WTC11 (cell line): Measurements from ENCODE around the gene MLLT1. TPM values are rescaled to one million over a fixed set of nuclear protein-coding genes. Genes with fewer than 3 reads are reported as not detected.

ENCODE experiments used
- ATAC-seq: fragments of 200-7000 bp; cut with Tn5 transposase; 2 replicates; pipeline ENCODE4 v1.10.0; 2021; ENCODE audit warnings: mild to moderate bottlenecking, moderate library complexity
- CTCF ChIA-PET: fragments of 300-600 bp; sonication (Branson Sonifier 250); formaldehyde crosslinking; loops from one replicate; lab custom pipeline; 2021; ENCODE audit warnings: antibody characterized with exemption; lab: Charles Lee
- POLR2A ChIA-PET: fragments of 350-600 bp; sonication (Branson Sonifier 250); formaldehyde crosslinking; loops from one replicate; lab custom pipeline; 2021; ENCODE audit warnings: antibody characterized with exemption; lab: Charles Lee
- DNase-seq: peaks from one replicate; pipeline ENCODE4 v3.0.0; 2021; ENCODE audit warnings: low spot score
- H3K27ac Mint-ChIP-seq: 2 replicates; pipeline ENCODE4 v1.8.0; 2021; ENCODE audit warnings: mixed read lengths
- H3K27me3 Mint-ChIP-seq: 2 replicates; pipeline ENCODE4 v1.8.0; 2021; ENCODE audit warnings: low read depth, mild to moderate bottlenecking, moderate library complexity, mixed read lengths
- H3K36me3 Mint-ChIP-seq: 2 replicates; pipeline ENCODE4 v1.8.0; 2021; ENCODE audit warnings: mixed read lengths
- H3K4me1 Mint-ChIP-seq: 2 replicates; pipeline ENCODE4 v1.8.0; 2022; ENCODE audit warnings: mixed read lengths
- H3K4me3 Mint-ChIP-seq: 2 replicates; pipeline ENCODE4 v1.8.0; 2021; ENCODE audit warnings: mild to moderate bottlenecking, moderate library complexity, mixed read lengths
- H3K9me3 Mint-ChIP-seq: 2 replicates; pipeline ENCODE4 v1.8.0; 2021; ENCODE audit warnings: mixed read lengths
- ATF1 ChIP-seq: sonication (generic); formaldehyde crosslinking; IDR thresholded peaks from 2 replicates; pipeline ENCODE4 v1.8.1; 2023; ENCODE audit warnings: mild to moderate bottlenecking, moderate library complexity, missing genetic modification reagents
- CBFB ChIP-seq: sonication (generic); formaldehyde crosslinking; IDR thresholded peaks from 2 replicates; pipeline ENCODE4 v1.8.1; 2022; ENCODE audit warnings: mild to moderate bottlenecking, low read depth, missing genetic modification reagents
- CREM ChIP-seq: sonication (generic); formaldehyde crosslinking; IDR thresholded peaks from 2 replicates; pipeline ENCODE4 v1.8.1; 2022; ENCODE audit warnings: mild to moderate bottlenecking, missing genetic modification reagents, moderate library complexity
- E2F4 ChIP-seq: sonication (generic); formaldehyde crosslinking; IDR thresholded peaks from 2 replicates; pipeline ENCODE4 v1.8.1; 2022; ENCODE audit warnings: low read depth, mild to moderate bottlenecking, moderate library complexity, missing genetic modification reagents, borderline replicate concordance
- ELF4 ChIP-seq: sonication (generic); formaldehyde crosslinking; IDR thresholded peaks from 2 replicates; pipeline ENCODE4 v1.8.1; 2022; ENCODE audit warnings: low read depth, mild to moderate bottlenecking, moderate library complexity, missing genetic modification reagents
- ETV6 ChIP-seq: sonication (generic); formaldehyde crosslinking; IDR thresholded peaks from 2 replicates; pipeline ENCODE4 v1.8.1; 2022; ENCODE audit warnings: mild to moderate bottlenecking, missing genetic modification reagents
- GABPB1 ChIP-seq: sonication (generic); formaldehyde crosslinking; IDR thresholded peaks from 2 replicates; pipeline ENCODE4 v1.8.1; 2023; ENCODE audit warnings: mild to moderate bottlenecking, missing genetic modification reagents
- MXD4 ChIP-seq: fragments of 250-450 bp; sonication (Bioruptor Pico); IDR thresholded peaks from 2 replicates; pipeline ENCODE4 v1.8.0; 2021; ENCODE audit warnings: mild to moderate bottlenecking, moderate library complexity, borderline replicate concordance
- PRDM15 ChIP-seq: sonication (generic); formaldehyde crosslinking; IDR thresholded peaks from 2 replicates; pipeline ENCODE4 v1.8.0; 2022; ENCODE audit warnings: missing genetic modification reagents
- SMAD4 ChIP-seq: sonication (generic); formaldehyde crosslinking; IDR thresholded peaks from 2 replicates; pipeline ENCODE4 v1.8.0; 2022; ENCODE audit warnings: mild to moderate bottlenecking, missing genetic modification reagents
- SOX15 ChIP-seq: fragments of 250-450 bp; sonication (Bioruptor Pico); IDR thresholded peaks from 2 replicates; pipeline ENCODE4 v1.9.0; 2021; ENCODE audit warnings: mild to moderate bottlenecking
- TEAD4 ChIP-seq: sonication (generic); formaldehyde crosslinking; IDR thresholded peaks from 2 replicates; pipeline ENCODE4 v1.8.0; 2022; ENCODE audit warnings: mild to moderate bottlenecking, missing genetic modification reagents
- TP53 ChIP-seq: sonication (generic); formaldehyde crosslinking; IDR thresholded peaks from 2 replicates; pipeline ENCODE4 v1.8.1; 2023; ENCODE audit warnings: mild to moderate bottlenecking, missing genetic modification reagents
- USF1 ChIP-seq: sonication (generic); formaldehyde crosslinking; IDR thresholded peaks from 2 replicates; pipeline ENCODE4 v1.8.0; 2022; ENCODE audit warnings: mild to moderate bottlenecking, missing genetic modification reagents
- USF2 ChIP-seq: sonication (generic); formaldehyde crosslinking; IDR thresholded peaks from 2 replicates; pipeline ENCODE4 v1.8.1; 2023; ENCODE audit warnings: mild to moderate bottlenecking, missing genetic modification reagents, moderate library complexity
- ZMAT4 ChIP-seq: fragments of 250-450 bp; sonication (Bioruptor Pico); IDR thresholded peaks from 2 replicates; pipeline ENCODE4 v1.9.0; 2021; ENCODE audit warnings: mild to moderate bottlenecking
- total RNA-seq: library from RNA; stranded (reverse); gene quantifications from 3 replicates; pipeline ENCODE4 v1.2.3, GENCODE V29; 2021
- TF ChIP-seq, protein P1 (sequence below): sonication (generic); formaldehyde crosslinking; IDR thresholded peaks from 2 replicates; pipeline ENCODE4 v1.8.1; 2023; ENCODE audit warnings: mild to moderate bottlenecking, moderate library complexity, missing genetic modification reagents
- TF ChIP-seq, protein P2 (sequence below): sonication (generic); formaldehyde crosslinking; IDR thresholded peaks from 2 replicates; pipeline ENCODE4 v1.8.0; 2023; ENCODE audit warnings: missing genetic modification reagents, mild to moderate bottlenecking, borderline replicate concordance
- TF ChIP-seq, protein P3 (sequence below): sonication (generic); formaldehyde crosslinking; IDR thresholded peaks from 2 replicates; pipeline ENCODE4 v1.8.1; 2022; ENCODE audit warnings: missing genetic modification reagents, borderline replicate concordance
- TF ChIP-seq, protein P4 (sequence below): fragments of 250-450 bp; sonication (Bioruptor Pico); IDR thresholded peaks from 2 replicates; pipeline ENCODE4 v2.1.2; 2022; ENCODE audit warnings: mild to moderate bottlenecking, moderate library complexity

The MLLT1 gene
- total RNA-seq, 1 experiment from 2014 or later, result 58.2 TPM

- Mint-ChIP-seq H3K27ac (no peak overlapping the region), H3K4me3 (no peak overlapping the region), H3K4me1 (peaks cover 16% of the 10 kb centered on the region), H3K27me3 (no peaks in the 10 kb centered on the region), H3K9me3 (peaks cover 5% of the 10 kb centered on the region; the same call in 1 of the 2 replicates), H3K36me3 (peaks cover 49% of the 10 kb centered on the region)
- TF ChIP-seq, protein P1, sequence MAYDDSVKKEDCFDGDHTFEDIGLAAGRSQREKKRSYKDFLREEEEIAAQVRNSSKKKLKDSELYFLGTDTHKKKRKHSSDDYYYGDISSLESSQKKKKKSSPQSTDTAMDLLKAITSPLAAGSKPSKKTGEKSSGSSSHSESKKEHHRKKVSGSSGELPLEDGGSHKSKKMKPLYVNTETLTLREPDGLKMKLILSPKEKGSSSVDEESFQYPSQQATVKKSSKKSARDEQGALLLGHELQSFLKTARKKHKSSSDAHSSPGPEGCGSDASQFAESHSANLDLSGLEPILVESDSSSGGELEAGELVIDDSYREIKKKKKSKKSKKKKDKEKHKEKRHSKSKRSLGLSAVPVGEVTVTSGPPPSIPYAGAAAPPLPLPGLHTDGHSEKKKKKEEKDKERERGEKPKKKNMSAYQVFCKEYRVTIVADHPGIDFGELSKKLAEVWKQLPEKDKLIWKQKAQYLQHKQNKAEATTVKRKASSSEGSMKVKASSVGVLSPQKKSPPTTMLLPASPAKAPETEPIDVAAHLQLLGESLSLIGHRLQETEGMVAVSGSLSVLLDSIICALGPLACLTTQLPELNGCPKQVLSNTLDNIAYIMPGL, result no peak
- TF ChIP-seq PRDM15 (CRISPR knock-in tag) (no peak), SOX15 (CRISPR knock-in tag) (no peak), GABPB1 (no peak), TP53 (CRISPR knock-in tag) (no peak), ETV6 (CRISPR knock-in tag) (no peak), CBFB (CRISPR knock-in tag) (no peak), ELF4 (CRISPR knock-in tag) (no peak), USF1 (CRISPR knock-in tag) (no peak), ZMAT4 (CRISPR knock-in tag) (no peak), MXD4 (CRISPR knock-in tag) (no peak), CREM (CRISPR knock-in tag) (no peak), SMAD4 (CRISPR knock-in tag) (no peak), ATF1 (CRISPR knock-in tag) (no peak), E2F4 (CRISPR knock-in tag) (no peak), USF2 (CRISPR knock-in tag) (no peak), TEAD4 (no peak)
- TF ChIP-seq, protein P2, sequence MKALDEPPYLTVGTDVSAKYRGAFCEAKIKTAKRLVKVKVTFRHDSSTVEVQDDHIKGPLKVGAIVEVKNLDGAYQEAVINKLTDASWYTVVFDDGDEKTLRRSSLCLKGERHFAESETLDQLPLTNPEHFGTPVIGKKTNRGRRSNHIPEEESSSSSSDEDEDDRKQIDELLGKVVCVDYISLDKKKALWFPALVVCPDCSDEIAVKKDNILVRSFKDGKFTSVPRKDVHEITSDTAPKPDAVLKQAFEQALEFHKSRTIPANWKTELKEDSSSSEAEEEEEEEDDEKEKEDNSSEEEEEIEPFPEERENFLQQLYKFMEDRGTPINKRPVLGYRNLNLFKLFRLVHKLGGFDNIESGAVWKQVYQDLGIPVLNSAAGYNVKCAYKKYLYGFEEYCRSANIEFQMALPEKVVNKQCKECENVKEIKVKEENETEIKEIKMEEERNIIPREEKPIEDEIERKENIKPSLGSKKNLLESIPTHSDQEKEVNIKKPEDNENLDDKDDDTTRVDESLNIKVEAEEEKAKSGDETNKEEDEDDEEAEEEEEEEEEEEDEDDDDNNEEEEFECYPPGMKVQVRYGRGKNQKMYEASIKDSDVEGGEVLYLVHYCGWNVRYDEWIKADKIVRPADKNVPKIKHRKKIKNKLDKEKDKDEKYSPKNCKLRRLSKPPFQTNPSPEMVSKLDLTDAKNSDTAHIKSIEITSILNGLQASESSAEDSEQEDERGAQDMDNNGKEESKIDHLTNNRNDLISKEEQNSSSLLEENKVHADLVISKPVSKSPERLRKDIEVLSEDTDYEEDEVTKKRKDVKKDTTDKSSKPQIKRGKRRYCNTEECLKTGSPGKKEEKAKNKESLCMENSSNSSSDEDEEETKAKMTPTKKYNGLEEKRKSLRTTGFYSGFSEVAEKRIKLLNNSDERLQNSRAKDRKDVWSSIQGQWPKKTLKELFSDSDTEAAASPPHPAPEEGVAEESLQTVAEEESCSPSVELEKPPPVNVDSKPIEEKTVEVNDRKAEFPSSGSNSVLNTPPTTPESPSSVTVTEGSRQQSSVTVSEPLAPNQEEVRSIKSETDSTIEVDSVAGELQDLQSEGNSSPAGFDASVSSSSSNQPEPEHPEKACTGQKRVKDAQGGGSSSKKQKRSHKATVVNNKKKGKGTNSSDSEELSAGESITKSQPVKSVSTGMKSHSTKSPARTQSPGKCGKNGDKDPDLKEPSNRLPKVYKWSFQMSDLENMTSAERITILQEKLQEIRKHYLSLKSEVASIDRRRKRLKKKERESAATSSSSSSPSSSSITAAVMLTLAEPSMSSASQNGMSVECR, result no peak
- TF ChIP-seq, protein P3, sequence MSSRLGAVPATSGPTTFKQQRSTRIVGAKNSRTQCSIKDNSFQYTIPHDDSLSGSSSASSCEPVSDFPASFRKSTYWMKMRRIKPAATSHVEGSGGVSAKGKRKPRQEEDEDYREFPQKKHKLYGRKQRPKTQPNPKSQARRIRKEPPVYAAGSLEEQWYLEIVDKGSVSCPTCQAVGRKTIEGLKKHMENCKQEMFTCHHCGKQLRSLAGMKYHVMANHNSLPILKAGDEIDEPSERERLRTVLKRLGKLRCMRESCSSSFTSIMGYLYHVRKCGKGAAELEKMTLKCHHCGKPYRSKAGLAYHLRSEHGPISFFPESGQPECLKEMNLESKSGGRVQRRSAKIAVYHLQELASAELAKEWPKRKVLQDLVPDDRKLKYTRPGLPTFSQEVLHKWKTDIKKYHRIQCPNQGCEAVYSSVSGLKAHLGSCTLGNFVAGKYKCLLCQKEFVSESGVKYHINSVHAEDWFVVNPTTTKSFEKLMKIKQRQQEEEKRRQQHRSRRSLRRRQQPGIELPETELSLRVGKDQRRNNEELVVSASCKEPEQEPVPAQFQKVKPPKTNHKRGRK, result no peak
- TF ChIP-seq, protein P4, sequence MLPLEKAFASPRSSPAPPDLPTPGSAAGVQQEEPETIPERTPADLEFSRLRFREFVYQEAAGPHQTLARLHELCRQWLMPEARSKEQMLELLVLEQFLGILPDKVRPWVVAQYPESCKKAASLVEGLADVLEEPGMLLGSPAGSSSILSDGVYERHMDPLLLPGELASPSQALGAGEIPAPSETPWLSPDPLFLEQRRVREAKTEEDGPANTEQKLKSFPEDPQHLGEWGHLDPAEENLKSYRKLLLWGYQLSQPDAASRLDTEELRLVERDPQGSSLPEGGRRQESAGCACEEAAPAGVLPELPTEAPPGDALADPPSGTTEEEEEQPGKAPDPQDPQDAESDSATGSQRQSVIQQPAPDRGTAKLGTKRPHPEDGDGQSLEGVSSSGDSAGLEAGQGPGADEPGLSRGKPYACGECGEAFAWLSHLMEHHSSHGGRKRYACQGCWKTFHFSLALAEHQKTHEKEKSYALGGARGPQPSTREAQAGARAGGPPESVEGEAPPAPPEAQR, result no peak
- ATAC-seq (no peak), DNase-seq (no peak)
- POLR2A ChIA-PET, result interaction anchor here (1.0 kb wide), 1 partner anchor 42 kb away, joined by 4 read pairs; no protein-coding TSS in a partner anchor
- CTCF ChIA-PET, result interaction anchor here (0.9 to 2.5 kb wide), 11 partner anchors 8 to 152 kb away, joined by 3 to 36 read pairs (median 7); no protein-coding TSS in a partner anchor
Measured at GRCh38 chr19:6260376-6260775, 19.4 kb downstream of the MLLT1 start.
